Lower lobe of right lung (tissue), 2 donors: ENCODE measurements around the gene SERTM1. TPM values are rescaled to one million over a fixed set of nuclear protein-coding genes. Genes with fewer than 3 reads are reported as not detected.

Experiments used
- ATAC-seq, 2 donors: fragments of 200-7000 bp; cut with Tn5 transposase; one replicate each; pipeline ENCODE4 v1.9.1; 2020 to 2022; ENCODE audit warnings: mild to moderate bottlenecking in 2 of 2, moderate library complexity in 2 of 2
- DNase-seq: peaks from one replicate; pipeline ENCODE4 v3.0.0-alpha.2; 2020
- H3K27ac ChIP-seq: fragments of 200-600 bp; one replicate; pipeline ENCODE4 v1.8.0; 2022
- H3K27me3 ChIP-seq: fragments of 200-600 bp; one replicate; pipeline ENCODE4 v1.8.0; 2022; ENCODE audit warnings: low read depth
- H3K36me3 ChIP-seq: fragments of 200-600 bp; one replicate; pipeline ENCODE4 v1.8.0; 2022; ENCODE audit warnings: mild to moderate bottlenecking
- H3K4me1 ChIP-seq: fragments of 200-600 bp; one replicate; pipeline ENCODE4 v1.8.0; 2022
- H3K4me3 ChIP-seq: fragments of 200-600 bp; one replicate; pipeline ENCODE4 v1.8.0; 2022; ENCODE audit warnings: mild to moderate bottlenecking
- H3K9me3 ChIP-seq: fragments of 200-600 bp; one replicate; pipeline ENCODE4 v1.8.0; 2022
- CTCF ChIP-seq: fragments of 200-600 bp; IDR thresholded peaks from one replicate; pipeline ENCODE4 v1.8.0; 2022; ENCODE audit warnings: antibody characterized with exemption, mild to moderate bottlenecking
- intact Hi-C: fragments of 100-400 bp; cut with DNase I; formaldehyde crosslinking; loops from one replicate; pipeline ENCODE4 v1.11.0; 2022
- long read RNA-seq: library from polyadenylated mRNA; unstranded; transcript quantifications from one replicate; pipeline ENCODE4 v2.0.0, GENCODE V29; 2021
- total RNA-seq: library from RNA; stranded (reverse); fragmentation: NEBNext Ultra II Directional; extraction: Animal tissue kit (Norgen Biotek cat#: 25700); gene quantifications from one replicate; pipeline ENCODE4 v1.2.1, GENCODE V29; 2021
- donor health status: DM: no; HTN: yes; CAD: no; lungs with severe emphysema.

The SERTM1 gene
- 5.0 TPM for total RNA-seq
- long read RNA-seq, transcript SERTM1-201 (2 exons, 3,207 nt), result major isoform, 6 of 6 reads
- long read RNA-seq, partial matches to known transcripts, result 0 of 6 reads
- long read RNA-seq, other reads (novel, unspliced or antisense), result 0 of 6 reads

GRCh38 chr13:36673838-36674326 is at the start of gene SERTM1:
TSS of gene SERTM1 (plus strand) at chr13:36674020. CDS start at chr13:36695079, 21,059 bp downstream.
- Histone ChIP-seq H3K36me3 (no peaks in the 10 kb centered on the region), H3K27ac (no peak within 1 kb of the TSS), H3K4me1 (peaks cover 8% of the 10 kb centered on the region), H3K4me3 (peak within 1 kb of the TSS; percentile 38), H3K9me3 (no peaks in the 10 kb centered on the region), H3K27me3 (peaks cover 39% of the 10 kb centered on the region)
- peak; percentile 82 to 92 for ATAC-seq
- intact Hi-C loops, result no loop called here
- DNase-seq, result peak; percentile 51
- no peak for TF ChIP-seq CTCF

GRCh38 chr13:36628377-36629056 is 45.3 kb upstream of the SERTM1 start:
- no peak for DNase-seq
- Histone ChIP-seq H3K4me3 (no peak overlapping the region), H3K4me1 (no peaks in the 10 kb centered on the region), H3K27ac (no peak overlapping the region), H3K36me3 (no peaks in the 10 kb centered on the region), H3K9me3 (no peaks in the 10 kb centered on the region), H3K27me3 (no peaks in the 10 kb centered on the region)
- intact Hi-C loops, result no loop called here
- ATAC-seq, result no peak
- TF ChIP-seq CTCF, result no peak

- no peak for ATAC-seq
- intact Hi-C loops, result no loop called here
These were observed 44.8 kb upstream of the SERTM1 start for GRCh38 chr13:36629057-36629385.

GRCh38 chr13:36630181-36630803 is 43.5 kb upstream of the SERTM1 start:
- H3K9me3 ChIP-seq, result no peaks in the 10 kb centered on the region
- no peaks in the 10 kb centered on the region for H3K36me3 ChIP-seq
- intact Hi-C loops, result no loop called here
- no peaks in the 10 kb centered on the region for H3K4me1 ChIP-seq
- H3K27ac ChIP-seq, result no peak overlapping the region
- H3K27me3 ChIP-seq, result no peaks in the 10 kb centered on the region
- DNase-seq (no peak), ATAC-seq (no peak)
- H3K4me3 ChIP-seq, result no peak overlapping the region
- TF ChIP-seq CTCF, result no peak

More at GRCh38 chr13:36629057-36629385, 44.8 kb upstream of the SERTM1 start:
- no peak for DNase-seq
- no peaks in the 10 kb centered on the region for H3K36me3 ChIP-seq
- TF ChIP-seq CTCF, result no peak
- H3K4me3 ChIP-seq, result no peak overlapping the region
- H3K27ac ChIP-seq, result no peak overlapping the region
- H3K4me1 ChIP-seq, result no peaks in the 10 kb centered on the region
- no peaks in the 10 kb centered on the region for H3K27me3 ChIP-seq
- no peaks in the 10 kb centered on the region for H3K9me3 ChIP-seq

- no peaks in the 10 kb centered on the region for H3K36me3 ChIP-seq
- no peaks in the 10 kb centered on the region for H3K4me1 ChIP-seq
- no peak for ATAC-seq
- intact Hi-C loops, result no loop called here
- H3K27me3 ChIP-seq, result no peaks in the 10 kb centered on the region
- no peak overlapping the region for H3K27ac ChIP-seq
- DNase-seq, result no peak
- H3K9me3 ChIP-seq, result no peaks in the 10 kb centered on the region
- no peak overlapping the region for H3K4me3 ChIP-seq
- no peak for TF ChIP-seq CTCF
These were observed 34.2 kb upstream of the SERTM1 start for GRCh38 chr13:36639610-36640009.
